ENCODE measurements around the gene RIC3.

RIC3 gene

DNA sequence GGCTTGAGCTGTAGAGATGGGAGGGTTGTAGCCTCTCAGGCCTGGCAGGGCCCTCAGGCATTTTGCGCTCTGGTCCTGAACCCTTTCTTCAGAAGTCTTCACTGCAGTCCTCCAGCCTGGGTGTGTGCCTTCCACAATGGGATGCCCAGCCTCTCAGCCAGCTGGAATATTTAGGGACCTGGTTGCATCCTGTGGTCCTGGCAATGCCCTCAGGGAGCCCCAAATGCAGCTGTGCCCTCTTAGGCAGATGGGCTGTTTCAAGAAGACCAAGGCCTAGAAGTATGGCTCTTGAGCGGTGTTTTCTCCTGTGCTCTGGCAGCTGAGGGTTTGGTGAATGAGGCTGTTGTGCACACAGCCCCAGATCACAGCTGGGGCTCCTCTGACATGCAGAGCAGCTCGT is 81.1 kb downstream of the RIC3 start:
- DNase-seq (ENCODE audit: low read depth, low spot score): no peak

DNA sequence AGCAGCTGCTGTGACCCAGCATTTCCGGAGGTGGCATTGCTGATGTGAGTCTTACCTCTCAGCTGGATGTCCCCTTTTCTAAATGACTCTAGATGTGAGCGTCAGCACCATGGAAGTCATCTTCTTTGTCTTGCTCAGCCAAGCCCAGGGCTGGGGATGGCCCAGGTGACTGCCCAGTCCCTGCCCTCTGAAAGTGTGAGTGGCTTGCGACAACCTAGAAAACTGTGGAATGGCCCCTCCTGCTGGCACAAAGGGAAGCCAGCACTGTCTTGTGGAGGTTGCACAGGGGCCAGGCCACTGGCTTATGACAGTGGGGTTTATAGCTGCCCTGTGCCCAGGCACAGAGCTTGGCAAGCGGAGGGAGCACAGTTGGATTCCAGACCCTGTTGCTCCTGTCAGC is 81.6 kb downstream of the RIC3 start:
- DNase-seq (ENCODE audit: low read depth, low spot score): peak; percentile 42

DNA sequence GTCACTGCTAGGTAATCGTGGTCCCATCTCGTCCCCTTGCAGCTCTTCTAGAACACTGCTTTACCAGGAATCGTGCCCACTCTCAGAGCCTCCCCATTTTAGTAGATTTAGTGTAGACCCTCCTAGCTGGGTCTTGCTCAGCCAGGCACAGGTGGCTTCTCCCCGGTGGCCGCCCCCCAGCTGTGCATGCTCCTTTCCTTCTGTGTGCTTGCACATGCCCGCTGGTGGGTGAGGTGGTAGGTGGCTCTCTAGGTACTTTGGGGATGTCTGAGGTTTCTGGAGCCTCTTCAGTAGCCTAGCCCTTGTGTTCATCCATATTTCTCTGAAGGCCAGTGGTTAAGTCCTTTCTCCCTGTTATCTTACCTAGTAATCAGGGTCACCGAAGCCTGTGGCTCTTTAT is 82.3 kb downstream of the RIC3 start:
- DNase-seq (ENCODE audit: low read depth, low spot score): no peak

DNA sequence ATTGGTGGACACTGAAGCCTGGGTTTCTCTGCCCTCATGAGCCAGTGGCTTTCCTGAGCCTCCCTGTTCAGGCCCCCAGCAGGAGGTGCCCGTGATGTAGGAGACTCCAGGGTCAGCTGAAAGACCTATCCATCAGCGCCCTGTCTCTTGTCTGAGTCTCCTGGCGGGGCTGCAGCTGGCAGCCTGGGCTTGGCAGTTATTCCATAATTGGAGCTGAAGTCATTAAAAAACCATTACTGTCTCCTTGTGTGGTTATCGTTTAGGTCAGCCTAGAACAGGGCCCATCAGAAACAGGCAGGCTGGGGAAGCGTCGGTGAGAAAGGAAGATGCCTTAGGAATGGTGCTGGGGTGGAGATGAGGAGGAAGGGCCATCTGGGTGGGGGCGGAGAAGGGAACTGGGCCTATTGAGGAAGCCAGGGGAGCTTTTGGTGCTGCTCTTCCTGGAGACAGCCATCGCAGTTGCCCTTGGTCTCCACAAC is 82.8 kb downstream of the RIC3 start:
- no peak for DNase-seq (ENCODE audit: low read depth, low spot score)

DNA sequence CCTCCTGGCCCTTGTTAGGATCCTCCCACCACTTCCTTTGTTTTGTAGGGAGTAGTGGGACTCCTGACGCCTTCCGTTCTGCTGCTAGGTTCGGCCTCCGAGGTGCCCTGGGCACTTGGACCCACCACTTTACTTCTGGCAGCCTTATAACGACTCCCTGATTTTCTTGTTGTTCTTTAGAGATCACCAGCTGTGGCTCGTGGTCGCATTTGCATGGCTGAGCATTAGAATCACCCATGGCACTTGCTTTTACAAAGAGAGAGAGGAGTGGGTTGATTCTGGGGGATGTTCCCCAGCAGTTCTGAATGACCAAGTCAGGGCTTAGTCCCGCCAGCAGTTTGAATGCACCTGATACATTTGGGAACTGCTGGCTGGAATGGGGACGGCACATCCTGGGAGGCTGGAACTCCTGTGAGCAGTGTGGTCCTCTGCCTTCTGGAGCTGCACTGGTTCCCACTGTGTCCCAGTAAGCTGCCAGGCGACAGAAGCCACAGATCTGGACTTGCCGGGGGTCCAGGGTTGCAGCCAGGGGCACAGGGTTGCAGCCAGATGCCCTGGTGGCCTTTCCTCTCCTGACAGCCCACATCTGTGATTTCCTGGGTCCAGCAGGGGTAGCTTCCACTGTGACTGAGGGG is 83.7 kb downstream of the RIC3 start:
- no peak for DNase-seq (ENCODE audit: low read depth, low spot score)

DNA sequence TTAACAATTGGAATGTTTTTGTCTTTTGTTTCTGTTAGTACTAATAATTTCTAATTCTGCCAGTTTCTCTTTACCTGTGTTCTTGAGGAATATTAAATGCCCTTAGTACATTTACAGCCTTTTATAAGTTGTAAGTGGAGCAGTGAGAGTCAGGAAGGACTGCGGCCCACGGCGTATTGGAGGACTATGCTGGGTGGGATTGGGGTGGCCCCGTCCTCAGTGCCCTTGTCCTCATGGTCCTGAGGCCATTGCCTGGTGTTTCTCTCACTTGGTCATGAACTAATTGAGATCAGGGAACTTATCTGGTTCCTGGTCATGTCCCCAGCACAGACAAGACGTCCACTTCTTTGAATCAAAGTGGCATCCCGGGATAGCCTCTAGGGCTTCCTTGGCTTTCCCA is 84.5 kb downstream of the RIC3 start:
- DNase-seq (ENCODE audit: low read depth, low spot score): no peak

DNA sequence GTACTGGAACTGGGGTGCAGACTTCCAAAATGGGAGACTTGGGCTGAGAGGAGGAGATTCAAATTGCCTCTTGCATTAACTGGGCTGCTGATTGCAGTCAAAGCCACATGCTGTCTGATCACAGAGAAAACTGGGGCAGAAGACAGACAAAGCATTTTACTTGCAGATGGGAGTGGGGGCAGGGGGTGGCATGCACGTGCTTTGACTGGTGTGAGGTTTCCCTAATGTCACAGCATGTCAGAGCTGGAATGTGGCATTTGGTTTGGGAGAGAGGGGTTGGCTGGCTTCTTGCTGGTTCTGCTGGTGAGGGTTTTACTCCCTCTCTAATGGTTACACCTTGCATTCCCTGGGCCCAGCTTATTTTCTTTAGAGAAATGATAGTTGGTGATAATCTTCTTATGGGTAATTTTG is 84.9 kb downstream of the RIC3 start:
- DNase-seq (ENCODE audit: low read depth, low spot score): no peak

DNA sequence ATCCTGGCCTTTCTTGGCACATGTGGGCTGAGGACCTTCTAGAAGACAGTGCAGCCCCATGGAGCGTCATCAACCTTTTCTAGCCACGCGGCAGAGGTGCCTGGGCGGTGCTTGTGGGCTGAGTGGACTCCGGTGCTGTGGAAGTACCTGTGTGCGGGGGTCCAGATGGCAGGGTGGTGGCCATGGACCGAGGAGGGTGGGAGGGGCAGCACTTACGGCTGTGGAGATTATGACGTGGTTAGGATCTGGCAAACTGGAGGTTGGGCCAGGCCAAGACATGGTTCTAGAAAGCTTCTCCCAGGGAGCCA is 85.8 kb downstream of the RIC3 start:
- DNase-seq (ENCODE audit: low read depth, low spot score): no peak

DNA sequence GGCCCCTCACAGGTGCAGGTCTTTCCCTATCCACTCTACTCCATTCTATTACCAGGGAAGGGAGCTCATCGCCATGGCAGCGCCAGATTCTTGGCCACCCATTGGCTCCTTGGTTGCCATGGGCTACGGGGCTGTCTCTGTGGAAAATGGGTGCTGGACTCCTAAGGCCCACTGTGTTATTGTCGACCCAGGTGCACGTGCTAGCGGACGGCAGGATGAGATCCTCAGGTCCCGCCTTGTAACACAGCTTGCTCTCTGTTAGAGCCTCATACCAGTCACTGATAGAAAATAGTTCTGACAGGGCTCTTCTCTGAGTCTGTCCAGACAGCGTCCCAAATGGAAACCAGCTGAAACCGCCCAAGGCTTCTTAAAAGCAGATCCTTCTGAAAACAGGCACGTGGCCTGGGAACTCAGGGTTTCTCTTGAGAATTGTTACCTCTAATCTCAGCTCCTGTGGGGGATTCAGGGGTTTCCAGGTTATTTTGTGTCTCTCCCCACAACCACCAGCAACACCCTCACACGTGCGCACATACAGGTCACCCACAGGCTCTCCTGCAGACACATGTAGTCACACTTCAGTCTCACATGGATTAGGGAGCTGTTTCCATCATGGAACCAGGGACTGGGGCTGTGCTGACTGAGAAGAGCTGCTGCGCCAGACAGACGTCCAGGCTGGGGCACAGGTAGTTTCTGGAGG is 86.3 kb downstream of the RIC3 start:
- DNase-seq (ENCODE audit: low read depth, low spot score): peak; percentile 73

DNA sequence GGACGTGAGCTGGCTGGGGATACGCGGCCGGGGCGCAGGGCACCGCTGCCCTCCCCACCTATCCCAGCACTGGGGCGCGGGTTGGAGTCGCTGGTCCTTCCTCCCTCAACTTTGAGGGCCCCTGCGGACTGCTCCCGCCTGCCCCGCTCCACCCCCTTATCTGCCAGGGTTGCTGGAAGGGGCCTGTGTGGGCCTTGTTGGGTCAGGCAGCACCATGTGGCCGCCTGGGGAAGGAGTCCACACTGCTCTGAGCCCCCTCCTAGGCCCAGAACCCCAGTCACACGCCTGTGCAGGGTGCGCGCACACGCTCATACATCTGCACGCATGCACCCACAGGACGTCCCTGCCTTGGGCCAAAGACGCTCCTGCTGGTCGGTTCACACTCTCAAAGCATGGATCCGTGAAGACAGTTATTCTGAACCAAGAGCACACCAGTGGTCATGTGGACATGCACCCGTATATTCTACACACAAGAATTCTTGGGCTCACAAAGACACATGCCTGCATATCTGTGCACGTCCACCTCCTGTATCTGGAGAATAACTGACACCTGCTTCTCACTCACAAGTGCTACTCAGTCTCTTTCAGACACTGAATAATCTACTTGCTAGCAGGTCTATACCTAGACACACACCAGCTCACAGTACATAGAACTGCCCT is 87.1 kb downstream of the RIC3 start:
- no peak for DNase-seq (ENCODE audit: low read depth, low spot score)

DNA sequence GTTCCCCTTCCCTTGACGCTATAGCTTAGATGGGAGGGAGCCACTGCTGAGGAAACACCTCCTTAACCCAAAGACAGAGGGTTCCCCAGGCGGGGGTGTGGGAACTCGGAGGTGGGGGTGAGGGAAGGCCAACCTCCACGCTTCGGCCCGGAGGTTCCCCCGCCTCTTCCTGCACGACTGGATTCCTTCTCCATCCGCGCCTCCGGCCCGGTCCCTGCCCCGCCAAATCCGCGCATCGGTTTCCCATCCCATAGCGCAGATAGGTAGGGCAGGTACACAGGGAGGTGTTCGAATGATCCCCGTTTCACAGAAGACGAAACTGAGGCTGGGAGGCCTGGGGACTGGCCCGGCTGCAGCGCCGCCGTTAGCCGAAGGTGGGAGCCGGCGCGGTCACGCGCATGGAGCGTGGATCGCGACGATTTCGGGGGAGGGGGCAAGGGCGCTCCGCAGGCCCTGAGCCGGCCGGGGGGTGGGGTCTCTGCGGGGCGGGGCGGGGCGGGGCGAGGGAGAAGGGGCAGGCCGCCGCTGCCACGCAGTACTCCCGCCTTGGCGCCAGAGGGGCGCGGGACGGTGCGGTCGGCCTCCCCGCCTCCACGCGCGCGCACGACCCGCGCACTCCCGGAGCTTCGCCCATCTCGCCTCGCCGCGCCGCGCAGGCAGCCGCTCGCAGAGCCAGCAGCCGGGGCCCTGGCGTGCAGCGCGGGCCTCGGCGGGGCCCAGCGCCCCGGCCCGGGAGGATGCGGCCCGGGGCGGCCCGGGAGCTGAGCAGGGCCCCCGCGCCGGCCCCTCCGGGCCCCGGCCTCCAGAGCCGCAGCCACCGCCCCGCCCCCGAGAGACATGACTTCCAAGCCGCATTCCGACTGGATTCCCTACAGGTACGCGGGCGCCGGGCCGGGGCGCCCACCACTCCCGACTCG is 87.9 kb downstream of the RIC3 start, which contains the start of gene TUB:
Gene TUB (plus strand): TSS at position 538 of the 917 bp plus-strand sequence. CDS start 300 bp downstream, at position 838.
- DNase-seq (ENCODE audit: low read depth, low spot score): no peak

DNA sequence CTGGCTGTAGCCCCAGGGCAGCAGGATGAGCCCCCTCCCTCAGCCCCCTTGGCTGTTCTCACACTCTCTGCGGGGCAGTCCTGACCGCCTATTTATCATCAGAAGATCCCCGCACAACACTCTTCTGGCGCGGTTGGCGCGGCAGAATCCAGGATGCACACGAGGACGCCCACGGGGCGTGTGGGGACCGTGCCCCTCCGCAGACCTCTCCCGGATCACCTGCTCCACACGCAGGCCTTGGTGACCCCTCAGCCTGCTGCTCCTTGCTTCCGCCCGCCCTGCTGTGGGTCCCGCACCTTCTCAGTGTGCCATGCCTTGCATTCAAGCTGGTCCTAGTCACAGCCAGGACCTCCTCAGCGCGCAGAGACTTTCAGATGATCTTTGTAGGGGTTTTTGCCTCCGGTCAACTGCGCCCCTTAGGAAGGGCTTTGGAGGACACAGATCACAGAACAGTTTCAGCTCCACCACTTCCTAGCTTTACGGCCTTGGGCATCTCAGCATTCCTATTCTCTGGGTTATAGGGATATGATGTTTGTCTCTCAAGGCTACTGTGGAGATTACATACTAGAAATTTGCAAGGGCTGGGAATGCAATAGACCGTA is 88.7 kb downstream of the RIC3 start:
- no peak for DNase-seq (ENCODE audit: low read depth, low spot score)

DNA sequence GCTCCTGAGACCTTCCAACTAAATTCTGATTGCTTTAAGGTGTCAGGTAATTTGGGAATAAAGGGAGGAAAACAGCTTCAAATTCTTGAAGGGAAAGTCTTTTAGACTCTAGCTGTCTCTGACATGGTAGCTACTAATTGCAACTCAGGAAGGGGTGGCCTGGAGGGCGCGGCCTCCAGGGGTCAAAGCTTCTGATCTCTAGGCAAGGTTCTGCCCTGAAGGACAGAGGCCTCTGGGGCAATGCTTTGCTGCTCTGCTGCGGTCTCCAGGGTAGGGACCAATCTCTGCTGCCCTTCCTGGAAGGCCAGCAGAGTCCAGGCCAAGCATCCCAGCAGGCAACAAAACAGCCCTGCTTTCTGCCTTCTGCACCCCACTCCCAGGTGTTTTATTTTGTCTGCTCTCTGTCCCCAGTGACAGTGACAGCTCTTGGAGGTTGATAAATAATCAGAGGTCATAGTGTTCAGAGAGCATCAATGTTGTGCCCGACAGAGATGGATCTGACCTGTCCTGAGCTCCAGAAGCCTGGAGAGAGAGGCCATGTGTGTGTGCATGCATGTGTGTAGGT is 89.6 kb downstream of the RIC3 start:
- DNase-seq (ENCODE audit: low read depth, low spot score): no peak

DNA sequence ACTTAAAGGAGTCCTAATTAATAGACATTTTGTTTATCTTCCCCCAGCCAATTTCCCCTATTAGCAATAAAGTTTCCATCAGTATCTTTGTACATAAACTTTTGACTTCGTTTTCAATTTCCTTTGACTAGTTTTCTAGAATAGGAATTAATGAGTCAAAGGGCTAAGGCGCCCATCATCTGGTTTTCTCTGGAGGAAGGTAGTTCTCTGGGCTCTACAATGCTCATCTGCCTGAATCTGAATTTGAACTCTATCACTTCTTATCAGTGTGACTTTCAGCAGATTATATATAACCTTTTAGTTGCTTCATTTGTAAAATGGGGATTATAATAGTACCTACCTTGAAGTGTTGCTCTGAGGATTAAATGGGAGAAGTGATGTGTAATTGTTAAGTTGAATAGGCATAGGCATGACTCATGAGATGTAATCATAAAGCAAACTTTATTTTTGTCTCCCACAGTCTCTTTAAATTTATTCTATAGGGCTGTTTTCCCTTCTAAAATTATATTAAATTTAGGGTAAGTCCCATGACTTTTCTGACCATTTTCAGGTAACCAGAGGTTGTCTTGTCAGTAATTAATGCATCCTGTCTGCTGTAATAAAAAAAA is 93.6 kb downstream of the RIC3 start:
- no peak for DNase-seq (ENCODE audit: low read depth, low spot score)

DNA sequence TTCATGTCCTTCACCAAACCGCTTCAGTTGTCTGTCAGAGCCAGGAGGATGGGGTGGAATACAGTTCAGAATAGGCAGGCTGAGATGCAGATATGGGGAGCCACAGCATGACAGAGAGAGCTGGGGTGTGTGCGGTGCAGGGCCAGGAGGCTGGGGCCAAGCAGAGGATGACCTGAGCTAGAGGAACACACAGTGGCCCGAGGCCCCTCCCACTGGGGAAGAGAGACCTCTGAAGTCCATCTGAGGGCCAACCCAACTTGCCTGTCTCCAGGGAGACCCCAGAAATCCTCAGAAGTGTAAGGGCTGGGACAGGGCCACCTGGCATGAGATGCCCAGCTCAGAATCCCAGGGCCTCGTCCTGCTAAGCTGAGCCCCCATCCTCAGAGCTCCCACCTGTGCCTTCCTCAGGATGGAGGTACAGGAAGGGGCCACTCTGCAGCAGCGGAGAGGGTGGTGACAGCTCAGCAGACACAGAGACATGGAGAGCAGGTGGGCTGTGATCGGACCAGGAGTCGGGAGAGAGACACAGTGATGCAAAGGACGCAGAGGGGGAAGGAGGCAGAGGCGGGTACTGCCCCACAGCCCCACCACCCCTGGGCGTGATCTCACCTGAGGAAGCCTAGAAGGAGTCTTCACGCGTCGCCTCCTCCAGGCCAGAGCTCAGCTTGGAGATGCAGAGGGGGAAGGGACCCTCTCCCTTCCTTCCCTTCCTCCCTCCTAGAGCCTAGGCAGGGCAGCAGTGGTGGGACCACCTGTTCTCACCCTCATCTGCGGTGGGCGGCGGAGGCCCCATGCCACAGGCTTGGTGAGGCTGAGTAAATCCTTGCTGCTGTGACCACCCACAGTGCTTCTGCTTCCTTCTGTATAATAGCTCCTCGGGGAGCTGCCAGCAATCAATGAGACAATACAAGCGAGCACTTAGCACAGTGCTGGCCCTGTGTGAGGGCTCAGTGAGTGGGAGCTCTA is 96.9 kb downstream of the RIC3 start:
- no peak for DNase-seq (ENCODE audit: low read depth, low spot score)

DNA sequence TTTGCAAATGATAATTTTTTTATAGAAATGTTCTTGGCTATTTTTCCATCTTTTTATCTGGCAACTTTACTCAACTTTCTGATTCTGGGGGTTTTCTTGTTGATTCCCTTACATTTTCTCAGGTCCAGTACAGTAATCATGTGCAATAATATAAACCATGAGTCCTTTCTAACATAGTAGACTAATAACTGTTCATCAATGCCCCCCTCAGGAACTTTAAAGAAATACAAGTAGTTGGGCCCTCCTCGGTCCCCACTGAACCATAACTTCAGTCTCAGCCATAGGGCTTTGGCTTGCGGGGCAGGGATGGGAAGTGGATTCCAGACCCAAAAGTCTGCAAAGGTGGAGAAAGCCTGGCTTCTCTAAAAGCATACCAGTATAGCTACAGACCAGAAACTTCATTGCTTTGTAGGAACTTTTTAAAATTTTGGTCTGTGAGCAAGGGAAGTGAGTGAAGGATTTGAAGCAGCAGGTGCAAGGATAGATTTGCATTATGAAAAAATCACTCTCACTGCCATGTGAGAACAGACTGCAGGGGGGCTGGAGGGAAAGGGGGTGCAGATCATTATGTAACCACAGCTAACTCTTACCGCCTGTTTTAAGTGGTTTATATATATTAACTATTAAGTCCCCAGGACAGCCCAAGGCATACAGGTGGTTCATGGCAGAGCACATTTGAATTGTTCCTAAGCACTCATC is 98.3 kb downstream of the RIC3 start:
- no peak for DNase-seq (ENCODE audit: low read depth, low spot score)

DNA sequence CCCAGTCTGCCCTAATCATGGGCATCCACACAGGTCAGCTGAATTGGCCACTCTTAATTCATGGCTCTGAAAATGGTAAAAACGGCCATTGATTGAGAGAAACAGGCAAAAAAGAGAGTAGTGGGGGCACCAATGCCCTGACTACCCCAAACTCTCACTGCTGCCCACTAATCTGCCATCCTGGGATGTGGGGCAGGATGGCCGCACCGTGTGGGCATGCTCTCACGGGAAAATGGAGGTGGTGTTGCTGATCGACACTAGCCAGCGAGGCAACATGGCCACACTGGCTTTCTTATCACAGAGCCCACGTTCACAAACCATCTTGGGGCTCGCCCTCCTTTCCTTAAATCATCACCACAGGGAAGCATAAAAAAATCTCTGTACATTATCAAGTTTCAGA is 99.1 kb downstream of the RIC3 start:
- DNase-seq (ENCODE audit: low read depth, low spot score): no peak

DNA sequence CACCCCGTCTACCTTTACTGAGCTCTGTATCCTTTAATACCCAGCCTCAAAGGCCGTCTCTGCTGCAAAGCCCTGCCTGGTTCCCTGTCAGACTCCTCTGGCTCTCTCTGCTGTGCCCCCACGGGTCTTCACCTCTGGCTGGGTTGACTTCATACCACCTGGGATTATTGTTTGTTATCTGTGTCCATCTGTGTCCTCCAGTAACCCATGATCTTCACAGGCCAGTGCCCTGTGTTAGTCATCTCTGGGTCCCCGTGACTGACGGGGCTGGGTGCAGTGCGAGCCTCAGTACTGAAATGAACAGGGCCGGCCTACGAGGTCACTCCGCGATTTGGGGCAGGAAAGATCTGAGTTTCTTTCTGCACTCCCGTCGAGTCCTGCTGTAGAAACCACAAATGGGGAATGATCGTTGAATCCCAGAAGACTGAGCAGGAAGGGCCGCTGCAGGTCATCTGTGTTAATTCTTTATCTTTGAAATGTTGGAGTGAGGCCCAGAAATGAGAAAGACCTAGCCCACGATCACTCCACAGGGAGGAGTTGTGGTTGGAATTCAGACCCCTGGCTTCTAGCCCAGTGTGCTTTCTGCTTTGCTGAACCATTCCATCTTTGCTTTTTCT is 100.1 kb downstream of the RIC3 start:
- no peak for DNase-seq (ENCODE audit: low read depth, low spot score)

Data from ELF-1 (cell line).